Measurements from ENCODE around the gene SLC29A1. TPM values are rescaled to one million over a fixed set of nuclear protein-coding genes. Genes with fewer than 3 reads are reported as not detected.

Gene SLC29A1
- total and polyA plus RNA-seq, 11 donors: 48.0 to 319 (median 131) TPM

- no peaks in the 10 kb centered on the region for H3K36me3 ChIP-seq
- no peak overlapping the region for H3K27ac ChIP-seq
- H3K4me3 ChIP-seq: no peak overlapping the region
- intact Hi-C loops (cut with DNase I): no loop called here
- no peak for ATAC-seq
- DNase-seq: no peak
- H3K4me1 ChIP-seq: peaks cover 0 to 13% (median 5%) of the 10 kb centered on the region in 12 donors
- peaks cover 2 to 57% (median 21%) of the 10 kb centered on the region in 9 donors for H3K27me3 ChIP-seq
- TF ChIP-seq CTCF (IDR thresholded peaks at IDR 0.05) (no peak), POLR2A (IDR thresholded peaks at IDR 0.05) (no peak)
- no peaks in the 10 kb centered on the region for H3K9me3 ChIP-seq
- 60 to 71% (median 68%) methylated on average over 8 to 9 of the region's 9 CpGs for WGBS, 4 donors
These were observed 55.6 kb downstream of the SLC29A1 start for GRCh38 chr6:44278774-44279697.

MicroRNAs within 50 kb of the gene (microRNA counts, 767-probe panel; counts per million panel counts)
- 71.6 to 309 counts per million in 2 donors for microRNA hsa-miR-4647

Other genes starting within 250 kb of the SLC29A1 start
- 10 to 100 TPM; 35.3 to 60.2 (median 44.1) TPM for gene MRPL14, start 96.1 kb upstream of the SLC29A1 start, total RNA-seq
- 10 to 100 TPM; 40.5 to 72.9 TPM for gene MRPL14, start 96.1 kb upstream of the SLC29A1 start, polyA plus RNA-seq
- gene TMEM63B, start 96.0 kb upstream of the SLC29A1 start, total RNA-seq: 10 to 100 TPM; 36.2 to 52.9 (median 43.0) TPM
- 10 to 100 TPM; 26.2 to 37.0 TPM for gene TMEM63B, start 96.0 kb upstream of the SLC29A1 start, polyA plus RNA-seq
- 1 to 10 TPM in 2 of 9 donors, under 1 TPM in 4, not detected in 3; 0.23 to 1.8 (median 0.44) TPM for gene CAPN11, start 64.8 kb upstream of the SLC29A1 start, total RNA-seq
- gene CAPN11, start 64.8 kb upstream of the SLC29A1 start, polyA plus RNA-seq: under 1 TPM; 0.08 to 0.35 TPM
- under 1 TPM in 6 of 9 donors, not detected in 3; 0.31 to 0.96 (median 0.68) TPM for gene MYMX, start 6.7 kb upstream of the SLC29A1 start, total RNA-seq
- gene MYMX, start 6.7 kb upstream of the SLC29A1 start, polyA plus RNA-seq: under 1 TPM in 1 of 2 donors, not detected in 1; 0.42 TPM
- gene HSP90AB1, start 23.5 kb downstream of the SLC29A1 start, total RNA-seq: 1,000 to 10,000 TPM in 2 of 9 donors, 100 to 1,000 TPM in 7; 725 to 1,040 (median 857) TPM
- 100 to 1,000 TPM; 375 to 959 TPM for gene HSP90AB1, start 23.5 kb downstream of the SLC29A1 start, polyA plus RNA-seq
- 10 to 100 TPM; 18.1 to 35.6 (median 26.4) TPM for gene SLC35B2, start 33.9 kb downstream of the SLC29A1 start, total RNA-seq
- 10 to 100 TPM; 10.2 to 36.7 TPM for gene SLC35B2, start 33.9 kb downstream of the SLC29A1 start, polyA plus RNA-seq
- 10 to 100 TPM in 1 of 9 donors, 1 to 10 TPM in 8; 2.5 to 13.1 (median 3.8) TPM for gene NFKBIE, start 42.0 kb downstream of the SLC29A1 start, total RNA-seq
- 1 to 10 TPM; 4.0 to 5.8 TPM for gene NFKBIE, start 42.0 kb downstream of the SLC29A1 start, polyA plus RNA-seq
- 1 to 10 TPM in 1 of 9 donors, under 1 TPM in 4, not detected in 4; 0.21 to 5.3 (median 0.45) TPM for gene TMEM151B, start 46.9 kb downstream of the SLC29A1 start, total RNA-seq
- gene TMEM151B, start 46.9 kb downstream of the SLC29A1 start, polyA plus RNA-seq: 1 to 10 TPM in 1 of 2 donors, under 1 TPM in 1; 0.37 to 1.4 TPM
- 1 to 10 TPM; 5.0 to 9.8 (median 7.6) TPM for gene AARS2, start 89.8 kb downstream of the SLC29A1 start, total RNA-seq
- gene AARS2, start 89.8 kb downstream of the SLC29A1 start, polyA plus RNA-seq: 1 to 10 TPM; 4.1 to 7.6 TPM
- gene SPATS1, start 119.1 kb downstream of the SLC29A1 start, total RNA-seq: not detected
- gene SPATS1, start 119.1 kb downstream of the SLC29A1 start, polyA plus RNA-seq: not detected
- 10 to 100 TPM; 17.3 to 24.8 (median 18.8) TPM for gene CDC5L, start 164.1 kb downstream of the SLC29A1 start, total RNA-seq
- 10 to 100 TPM in 1 of 2 donors, 1 to 10 TPM in 1; 5.8 to 15.6 TPM for gene CDC5L, start 164.1 kb downstream of the SLC29A1 start, polyA plus RNA-seq